Measurements from ENCODE around the gene CYP2C9. TPM values are rescaled to one million over a fixed set of nuclear protein-coding genes. Genes with fewer than 3 reads are reported as not detected.

Gene CYP2C9
- total RNA-seq, 1 donor from 2014 or later, result not detected

DNA sequence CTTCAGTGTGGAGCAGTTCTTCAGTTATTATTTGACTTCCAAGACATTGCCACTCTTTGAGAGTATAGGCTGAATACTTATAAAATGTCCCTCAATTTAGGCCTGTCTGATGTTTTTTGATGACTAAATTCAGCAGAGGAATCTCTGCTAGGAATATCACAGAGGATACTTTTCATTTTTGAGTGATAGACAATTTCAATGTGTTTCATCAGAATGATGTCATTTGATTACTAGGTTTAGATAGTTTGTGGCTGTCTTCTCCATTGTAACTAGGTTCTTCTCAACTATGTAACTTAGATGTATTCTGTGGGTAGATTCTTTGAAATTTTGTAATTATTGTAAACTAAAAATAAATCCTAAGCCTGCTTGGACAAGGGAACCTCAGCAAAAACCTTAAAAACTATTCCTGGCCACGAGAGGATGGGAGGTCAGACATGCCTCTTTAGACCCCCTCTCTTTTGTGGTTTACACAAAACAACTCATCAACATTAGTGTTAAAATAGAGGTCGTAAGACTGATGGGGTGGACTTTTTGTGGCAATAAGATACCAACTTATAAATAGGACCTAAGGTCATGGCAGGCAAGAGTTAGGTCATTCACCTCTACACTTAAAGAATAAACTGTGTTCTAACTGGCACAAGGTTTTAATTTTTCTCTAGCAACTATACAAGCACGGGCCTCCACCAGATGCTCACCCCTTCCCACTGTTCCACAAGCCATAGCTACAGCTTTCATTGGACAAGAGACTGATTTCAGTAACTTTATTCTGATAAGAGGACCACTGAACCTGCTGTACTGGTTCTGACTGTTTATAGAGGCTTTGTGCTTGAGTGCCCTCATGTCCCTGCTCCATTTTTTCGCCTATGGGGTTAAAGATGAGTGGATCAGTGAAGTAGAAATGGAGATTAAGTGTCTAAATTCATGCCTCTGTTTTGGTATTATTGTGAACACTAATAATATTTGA lies 97.2 kb downstream of the CYP2C9 start:
- ATAC-seq (no peak), DNase-seq (no peak)
- intact Hi-C loops (cut with micrococcal nuclease), result no loop called here

DNA sequence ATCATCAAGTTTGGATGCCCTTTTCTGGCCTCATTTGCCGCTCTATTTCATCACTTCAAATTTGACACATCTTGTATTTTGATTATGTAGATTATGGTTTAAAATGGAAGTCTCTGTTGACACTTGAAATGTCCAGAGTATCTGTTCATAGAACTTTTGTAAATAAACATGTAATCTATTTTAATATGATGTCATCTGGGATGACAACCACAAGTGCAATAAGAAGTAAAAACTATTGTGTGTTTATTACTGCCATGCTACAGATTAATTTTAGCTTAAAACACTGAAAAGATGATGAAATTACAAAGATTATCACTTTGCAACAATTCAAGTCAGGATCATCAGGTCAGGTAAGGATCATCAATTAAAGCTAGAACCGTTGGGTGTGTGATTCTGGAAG lies 100.8 kb downstream of the CYP2C9 start:
- no peak for ATAC-seq
- intact Hi-C loops (cut with micrococcal nuclease), result no loop called here

More for the DNA sequence above, 100.8 kb downstream of the CYP2C9 start:
- DNase-seq, result no peak

Other genes with a start within 250 kb of the CYP2C9 start
- not detected for gene CYP2C19, start 176.0 kb upstream of the CYP2C9 start, total RNA-seq
- not detected for gene CYP2C8, start 130.8 kb downstream of the CYP2C9 start, total RNA-seq

All from left ventricle myocardium superior (tissue), 1 donor.